IMR-90 (cell line): ENCODE results near the gene TXNL1. TPM values are rescaled to one million over a fixed set of nuclear protein-coding genes. Genes with fewer than 3 reads are reported as not detected.

Source experiments
- ATAC-seq: fragments of 200-7000 bp; cut with Tn5 transposase; 2 replicates; pipeline ENCODE4 v1.9.1; 2020; ENCODE audit warnings: low read depth, mild to moderate bottlenecking, moderate library complexity
- BruUV-seq: library from RNA; stranded (reverse); fragments of 400-500 nt; replicated peaks from 2 replicates; lab custom pipeline; 2021; lab: Mats Ljungman, UMichigan
- CTCF ChIA-PET: fragments of 300-600 bp; formaldehyde crosslinking; extraction: SDS; loops from one replicate; lab custom pipeline; 2021; ENCODE audit warnings: antibody characterized with exemption; lab: Yijun Ruan, JAX
- POLR2A ChIA-PET: fragments of 300-600 bp; sonication (Branson Sonifier 250); formaldehyde crosslinking; loops from one replicate; lab custom pipeline; 2022; ENCODE audit warnings: antibody characterized with exemption; ENCODE audit not compliant: unreplicated experiment; lab: Charles Lee
- DNase-seq: peaks from one replicate; pipeline ENCODE4 v3.0.0; 2013
- H2AFZ ChIP-seq: replicated peaks from 2 replicates; pipeline ENCODE3; 2013; ENCODE audit warnings: low read length, mild to moderate bottlenecking; ENCODE audit not compliant: poor library complexity
- H2AK5ac ChIP-seq: 2 replicates; pipeline ENCODE4 v1.6.1; 2013; ENCODE audit warnings: low read depth, low read length, inconsistent platforms
- H2AK9ac ChIP-seq: replicated peaks from 2 replicates; pipeline ENCODE3; 2013; ENCODE audit warnings: mild to moderate bottlenecking, low read depth, low read length, moderate library complexity; ENCODE audit not compliant: poor library complexity
- H2BK120ac ChIP-seq: 2 replicates; pipeline ENCODE4 v1.6.1; 2013; ENCODE audit warnings: low read depth, low read length, inconsistent platforms
- H2BK15ac ChIP-seq: 3 replicates; pipeline ENCODE4 v1.6.1; 2013; ENCODE audit warnings: low read depth, low read length, inconsistent platforms
- H2BK20ac ChIP-seq: 2 replicates; pipeline ENCODE4 v1.6.1; 2013; ENCODE audit warnings: low read depth, mild to moderate bottlenecking, inconsistent platforms, low read length, moderate library complexity
- H2BK5ac ChIP-seq: 2 replicates; pipeline ENCODE4 v1.6.1; 2013; ENCODE audit warnings: mild to moderate bottlenecking, low read depth, low read length, inconsistent platforms; ENCODE audit not compliant: poor library complexity, severe bottlenecking
- H3K14ac ChIP-seq: replicated peaks from 2 replicates; pipeline ENCODE4 v1.6.1; 2013; ENCODE audit warnings: low read depth, low read length, inconsistent platforms
- H3K18ac ChIP-seq: 2 replicates; pipeline ENCODE4 v1.6.1; 2013; ENCODE audit warnings: low read depth, low read length, control low read depth
- H3K23ac ChIP-seq: 2 replicates; pipeline ENCODE4 v1.6.1; 2013; ENCODE audit warnings: low read depth, low read length, inconsistent platforms
- H3K27ac ChIP-seq: 2 replicates; pipeline ENCODE4 v1.5.1; 2013; ENCODE audit warnings: mild to moderate bottlenecking, control low read depth, low read length; ENCODE audit not compliant: insufficient read depth
- H3K27me3 ChIP-seq: 2 replicates; pipeline ENCODE4 v1.6.1; 2013; ENCODE audit warnings: low read length; ENCODE audit not compliant: control insufficient read depth, insufficient read depth
- H3K36me3 ChIP-seq: 2 replicates; pipeline ENCODE4 v1.6.1; 2013; ENCODE audit warnings: low read length, mixed read lengths; ENCODE audit not compliant: control insufficient read depth, insufficient read depth
- H3K4ac ChIP-seq: 2 replicates; pipeline ENCODE4 v1.6.1; 2013; ENCODE audit warnings: low read depth, low read length, inconsistent platforms
- H3K4me1 ChIP-seq: 2 replicates; pipeline ENCODE4 v1.6.1; 2013; ENCODE audit warnings: low read length, mixed read lengths; ENCODE audit not compliant: control insufficient read depth, insufficient read depth
- H3K4me2 ChIP-seq: 2 replicates; pipeline ENCODE4 v1.6.1; 2013; ENCODE audit warnings: low read depth, mild to moderate bottlenecking, control low read depth, low read length, moderate library complexity
- H3K4me3 ChIP-seq: 2 replicates; pipeline ENCODE4 v1.5.1; 2013; ENCODE audit warnings: low read depth, mild to moderate bottlenecking, control low read depth, low read length, moderate library complexity; ENCODE audit not compliant: insufficient read depth
- H3K56ac ChIP-seq: 2 replicates; pipeline ENCODE4 v1.6.1; 2013; ENCODE audit warnings: low read length, inconsistent platforms; ENCODE audit not compliant: insufficient read depth; ENCODE audit errors: extremely low read depth
- H3K79me1 ChIP-seq, 2 experiments: 2 replicates each; pipeline ENCODE4 v1.6.1; 2013; ENCODE audit warnings: low read length in 2 of 2, inconsistent platforms in 1 of 2, low read depth in 1 of 2
- H3K9ac ChIP-seq: 2 replicates; pipeline ENCODE4 v1.6.1; 2013; ENCODE audit warnings: low read depth, low read length, control low read depth
- H3K9me1 ChIP-seq: 2 replicates; pipeline ENCODE4 v1.6.1; 2013; ENCODE audit warnings: low read length, inconsistent platforms; ENCODE audit not compliant: insufficient read depth
- H3K9me3 ChIP-seq: 2 replicates; pipeline ENCODE4 v1.6.1; 2013; ENCODE audit warnings: low read length; ENCODE audit not compliant: control insufficient read depth, insufficient read depth
- H4K20me1 ChIP-seq: 2 replicates; pipeline ENCODE4 v1.6.1; 2013; ENCODE audit warnings: low read length, inconsistent platforms; ENCODE audit not compliant: insufficient read depth
- H4K5ac ChIP-seq: 2 replicates; pipeline ENCODE4 v1.6.1; 2013; ENCODE audit warnings: mild to moderate bottlenecking, low read depth, low read length, control low read depth
- H4K8ac ChIP-seq, 2 experiments: 2 replicates each; pipeline ENCODE4 v1.6.1; 2013; ENCODE audit warnings: low read depth in 2 of 2, low read length in 2 of 2, control low read depth in 1 of 2, inconsistent platforms in 1 of 2
- H4K91ac ChIP-seq: 2 replicates; pipeline ENCODE4 v1.6.1; 2013; ENCODE audit warnings: low read depth, low read length, inconsistent platforms; ENCODE audit not compliant: insufficient read depth
- BHLHE40 ChIP-seq: fragments of 150-350 bp; IDR thresholded peaks from 2 replicates; pipeline ENCODE4 v1.6.1; 2016; ENCODE audit warnings: mild to moderate bottlenecking, low read depth, low read length
- CEBPB ChIP-seq: IDR thresholded peaks from 2 replicates; pipeline ENCODE4 v1.6.1; 2012; ENCODE audit warnings: low read depth, low read length, improper control_type of control experiment
- CHD1 ChIP-seq: IDR thresholded peaks from 2 replicates; pipeline ENCODE4 v1.6.1; 2012; ENCODE audit warnings: low read depth, low read length, improper control_type of control experiment
- FOS ChIP-seq: fragments of 150-350 bp; IDR thresholded peaks from 2 replicates; pipeline ENCODE4 v1.6.1; 2016; ENCODE audit warnings: low read depth, low read length
- MAFK ChIP-seq: IDR thresholded peaks from 2 replicates; pipeline ENCODE4 v1.6.1; 2012; ENCODE audit warnings: low read depth, low read length, improper control_type of control experiment
- MAZ ChIP-seq: IDR thresholded peaks from 2 replicates; pipeline ENCODE4 v1.6.1; 2012; ENCODE audit warnings: low read depth, mild to moderate bottlenecking, low read length, improper control_type of control experiment, moderate library complexity, borderline replicate concordance
- MXI1 ChIP-seq: IDR thresholded peaks from 2 replicates; pipeline ENCODE4 v1.6.1; 2012; ENCODE audit warnings: low read depth, mild to moderate bottlenecking, low read length, moderate library complexity, borderline replicate concordance
- NFE2L2 ChIP-seq: fragments of 150-350 bp; IDR thresholded peaks from 2 replicates; pipeline ENCODE4 v1.6.1; 2016; ENCODE audit warnings: low read depth, mild to moderate bottlenecking, low read length
- POLR2A ChIP-seq: IDR thresholded peaks from 2 replicates; pipeline ENCODE4 v1.6.1; 2012; ENCODE audit warnings: mild to moderate bottlenecking, low read depth, low read length
- RAD21 ChIP-seq: IDR thresholded peaks from 2 replicates; pipeline ENCODE4 v1.6.1; 2012; ENCODE audit warnings: low read length, improper control_type of control experiment
- RCOR1 ChIP-seq: IDR thresholded peaks from 2 replicates; pipeline ENCODE4 v1.6.1; 2012; ENCODE audit warnings: mild to moderate bottlenecking, low read length, improper control_type of control experiment; ENCODE audit not compliant: insufficient replicate concordance
- RFX5 ChIP-seq: IDR thresholded peaks from 2 replicates; pipeline ENCODE4 v1.8.0; 2012; ENCODE audit warnings: low read depth, mild to moderate bottlenecking, low read length, moderate library complexity
- SMC3 ChIP-seq: fragments of 150-350 bp; IDR thresholded peaks from 2 replicates; pipeline ENCODE4 v1.6.1; 2016; ENCODE audit warnings: low read depth, mild to moderate bottlenecking, antibody characterized with exemption, low read length, moderate library complexity
- WGBS, 2 experiments: methylation state at CpG; one replicate each; pipeline versions ENCODE4 v1.1.5 to v1.1.7; 2013; ENCODE audit warnings: missing lambda C conversion rate in 2 of 2; ENCODE audit not compliant: insufficient read length in 1 of 2; ENCODE audit errors: extremely low coverage in 2 of 2; 5-methylcytosine and 5-hydroxymethylcytosine counted together
- dilution Hi-C: fragments of 300-500 bp; cut with HindIII; formaldehyde crosslinking; loops from one replicate; pipeline ENCODE4 v1.14.3; 2018; ENCODE audit warnings: low sequenced_read_pairs; ENCODE audit not compliant: unreplicated experiment
- in situ Hi-C: fragments of 300-500 bp; cut with MboI; formaldehyde crosslinking; loops from 3 replicates; pipeline ENCODE4 v1.14.3; 2019; ENCODE audit warnings: low sequenced_read_pairs, inconsistent platforms, mixed read lengths
- intact Hi-C: fragments of 100-400 bp; cut with micrococcal nuclease; formaldehyde crosslinking; loops from 2 replicates; pipeline ENCODE4 v1.10.0; 2022
- polyA plus RNA-seq, 3 experiments: library from polyadenylated mRNA; depleted of rRNA; stranded (reverse); fragments of >200 nt; gene quantifications; 2 replicates each; pipeline ENCODE4 v1.2.3, GENCODE V29; 2012; ENCODE audit warnings: low replicate concordance in 1 of 3
- total RNA-seq: library from RNA; depleted of rRNA; stranded (reverse); fragments of >200 nt; gene quantifications from 2 replicates; pipeline ENCODE4 v1.2.3, GENCODE V29; 2012
- TF ChIP-seq, protein P1 (sequence below): fragments of 150-350 bp; IDR thresholded peaks from 2 replicates; pipeline ENCODE4 v1.6.1; 2016; ENCODE audit warnings: low read depth, mild to moderate bottlenecking, low read length, moderate library complexity, borderline replicate concordance
- TF ChIP-seq, protein P2 (sequence below): conservative IDR thresholded peaks from 2 replicates; pipeline ENCODE4 v1.5.1; 2012; ENCODE audit warnings: mild to moderate bottlenecking, low read depth, low read length, improper control_type of control experiment
- TF ChIP-seq, protein P3 (sequence below): fragments of 150-350 bp; IDR thresholded peaks from 2 replicates; pipeline ENCODE4 v1.6.1; 2017; ENCODE audit warnings: mild to moderate bottlenecking, antibody characterized with exemption, low read length, low read depth

TXNL1 gene
- total and polyA plus RNA-seq, 2 of the 4 experiments (the other 2 are of a cell fraction) = 38.7 to 62.5 TPM

DNA sequence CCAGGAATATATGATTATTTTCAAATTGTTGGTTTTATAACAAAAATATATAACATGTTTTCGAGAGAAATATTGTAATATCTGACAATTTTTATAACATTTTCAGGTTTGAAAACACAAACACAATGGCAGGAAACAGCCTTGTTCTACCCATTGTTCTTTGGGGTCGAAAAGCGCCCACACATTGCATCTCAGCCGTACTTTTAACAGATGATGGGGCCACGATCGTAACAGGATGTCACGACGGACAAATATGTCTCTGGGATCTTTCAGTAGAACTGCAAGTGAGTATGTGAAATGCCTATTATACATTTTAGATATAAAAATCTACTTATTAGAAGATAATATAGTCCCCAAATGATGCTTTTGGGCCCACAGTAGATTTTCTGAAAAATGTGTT lies 34.0 kb upstream of the TXNL1 start:
- dilution Hi-C loops = no loop called here

More for the DNA sequence above, 34.0 kb upstream of the TXNL1 start:
- DNase-seq (no peak), ATAC-seq (no peak)
- Histone ChIP-seq H3K36me3 (no peaks in the 10 kb centered on the region), H3K27me3 (no peaks in the 10 kb centered on the region), H3K4me3 (no peak overlapping the region), H2AFZ (no peak overlapping the region), H4K20me1 (no peaks in the 10 kb centered on the region), H3K56ac (no peak overlapping the region), H3K23ac (no peak overlapping the region), H3K9ac (no peak overlapping the region), H3K18ac (no peak overlapping the region), H3K14ac (no peak overlapping the region), H4K91ac (no peak overlapping the region), H2AK5ac (no peak overlapping the region), H3K4me1 (no peaks in the 10 kb centered on the region), H2BK120ac (no peak overlapping the region), H3K4ac (no peak overlapping the region), H3K79me1 (peaks cover 7 to 23% of the 10 kb centered on the region in 2 experiments; a peak in 3 of 4 replicates), H2BK15ac (no peak overlapping the region), H2AK9ac (no peak overlapping the region), H2BK5ac (no peak overlapping the region), H4K8ac (no peak overlapping the region), H3K27ac (no peak overlapping the region), H3K4me2 (no peak overlapping the region), H3K9me1 (no peaks in the 10 kb centered on the region), H4K5ac (no peak overlapping the region), H3K9me3 (no peaks in the 10 kb centered on the region), H2BK20ac (no peak overlapping the region)
- BruUV-seq = no TSS peak
- no CpG with 5 or more reads among the region's 8 CpGs for WGBS, 2 experiments
- in situ Hi-C loops (no loop called here), intact Hi-C loops (no loop called here)
- TF ChIP-seq SMC3 (no peak), CHD1 (no peak), RAD21 (no peak), POLR2A (no peak), RFX5 (no peak), FOS (no peak), CEBPB (no peak), MAZ (no peak), MAFK (no peak), NFE2L2 (no peak), BHLHE40 (no peak), RCOR1 (no peak), MXI1 (no peak)
- TF ChIP-seq, protein P1, sequence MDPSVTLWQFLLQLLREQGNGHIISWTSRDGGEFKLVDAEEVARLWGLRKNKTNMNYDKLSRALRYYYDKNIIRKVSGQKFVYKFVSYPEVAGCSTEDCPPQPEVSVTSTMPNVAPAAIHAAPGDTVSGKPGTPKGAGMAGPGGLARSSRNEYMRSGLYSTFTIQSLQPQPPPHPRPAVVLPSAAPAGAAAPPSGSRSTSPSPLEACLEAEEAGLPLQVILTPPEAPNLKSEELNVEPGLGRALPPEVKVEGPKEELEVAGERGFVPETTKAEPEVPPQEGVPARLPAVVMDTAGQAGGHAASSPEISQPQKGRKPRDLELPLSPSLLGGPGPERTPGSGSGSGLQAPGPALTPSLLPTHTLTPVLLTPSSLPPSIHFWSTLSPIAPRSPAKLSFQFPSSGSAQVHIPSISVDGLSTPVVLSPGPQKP = no peak
- TF ChIP-seq, protein P2, sequence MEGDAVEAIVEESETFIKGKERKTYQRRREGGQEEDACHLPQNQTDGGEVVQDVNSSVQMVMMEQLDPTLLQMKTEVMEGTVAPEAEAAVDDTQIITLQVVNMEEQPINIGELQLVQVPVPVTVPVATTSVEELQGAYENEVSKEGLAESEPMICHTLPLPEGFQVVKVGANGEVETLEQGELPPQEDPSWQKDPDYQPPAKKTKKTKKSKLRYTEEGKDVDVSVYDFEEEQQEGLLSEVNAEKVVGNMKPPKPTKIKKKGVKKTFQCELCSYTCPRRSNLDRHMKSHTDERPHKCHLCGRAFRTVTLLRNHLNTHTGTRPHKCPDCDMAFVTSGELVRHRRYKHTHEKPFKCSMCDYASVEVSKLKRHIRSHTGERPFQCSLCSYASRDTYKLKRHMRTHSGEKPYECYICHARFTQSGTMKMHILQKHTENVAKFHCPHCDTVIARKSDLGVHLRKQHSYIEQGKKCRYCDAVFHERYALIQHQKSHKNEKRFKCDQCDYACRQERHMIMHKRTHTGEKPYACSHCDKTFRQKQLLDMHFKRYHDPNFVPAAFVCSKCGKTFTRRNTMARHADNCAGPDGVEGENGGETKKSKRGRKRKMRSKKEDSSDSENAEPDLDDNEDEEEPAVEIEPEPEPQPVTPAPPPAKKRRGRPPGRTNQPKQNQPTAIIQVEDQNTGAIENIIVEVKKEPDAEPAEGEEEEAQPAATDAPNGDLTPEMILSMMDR = no peak
- TF ChIP-seq, protein P3, sequence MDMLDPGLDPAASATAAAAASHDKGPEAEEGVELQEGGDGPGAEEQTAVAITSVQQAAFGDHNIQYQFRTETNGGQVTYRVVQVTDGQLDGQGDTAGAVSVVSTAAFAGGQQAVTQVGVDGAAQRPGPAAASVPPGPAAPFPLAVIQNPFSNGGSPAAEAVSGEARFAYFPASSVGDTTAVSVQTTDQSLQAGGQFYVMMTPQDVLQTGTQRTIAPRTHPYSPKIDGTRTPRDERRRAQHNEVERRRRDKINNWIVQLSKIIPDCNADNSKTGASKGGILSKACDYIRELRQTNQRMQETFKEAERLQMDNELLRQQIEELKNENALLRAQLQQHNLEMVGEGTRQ = no peak
- CTCF ChIA-PET = no interaction called here
- POLR2A ChIA-PET = no interaction called here
